Central memory CD8-positive, alpha-beta T cell (primary cell): Measurements from ENCODE around the gene PIK3CB.
"Not testable (repeated sequence)": the region's sequence is repeated elsewhere in the genome, so short reads cannot be mapped to it uniquely, and the experiment has no call there.

Experiments used
- ATAC-seq: fragments of 150-1000 bp; cut with Tn5 transposase; replicated peaks from 2 replicates; pipeline ENCODE4 v1.10.0; 2022; ENCODE audit warnings: mild to moderate bottlenecking, moderate FRiP score, moderate number of reproducible peaks; ENCODE audit not compliant: poor library complexity, severe bottlenecking; ENCODE audit errors: extremely low read depth
- DNase-seq, 2 donors: peaks; one replicate each; pipeline ENCODE4 v3.0.0; 2021; ENCODE audit warnings: low spot score in 2 of 2
- H3K27ac Mint-ChIP-seq: one replicate; pipeline ENCODE4 v1.8.0; 2022; ENCODE audit warnings: low read depth, mild to moderate bottlenecking, moderate library complexity, mixed read lengths
- H3K27me3 Mint-ChIP-seq: one replicate; pipeline ENCODE4 v1.8.0; 2022; ENCODE audit warnings: mixed read lengths
- H3K36me3 Mint-ChIP-seq: one replicate; pipeline ENCODE4 v1.8.0; 2022; ENCODE audit warnings: mild to moderate bottlenecking, moderate library complexity, mixed read lengths; ENCODE audit not compliant: insufficient read depth
- H3K4me1 Mint-ChIP-seq: one replicate; pipeline ENCODE4 v1.8.0; 2022; ENCODE audit warnings: mixed read lengths
- H3K4me3 Mint-ChIP-seq: one replicate; pipeline ENCODE4 v1.8.0; 2022; ENCODE audit warnings: mild to moderate bottlenecking, moderate library complexity, mixed read lengths
- H3K9me3 Mint-ChIP-seq: one replicate; pipeline ENCODE4 v1.8.0; 2022; ENCODE audit warnings: mixed read lengths

The PIK3CB gene

GRCh38 chr3:138862531-138862923, 27.8 kb upstream of the PIK3CB start:
- ATAC-seq (no peak), DNase-seq (no peak)
- H3K9me3 Mint-ChIP-seq = no peaks in the 10 kb centered on the region
- no peaks in the 10 kb centered on the region for H3K36me3 Mint-ChIP-seq
- H3K4me3 Mint-ChIP-seq = no peak overlapping the region
- no peaks in the 10 kb centered on the region for H3K27me3 Mint-ChIP-seq
- no peaks in the 10 kb centered on the region for H3K4me1 Mint-ChIP-seq
- H3K27ac Mint-ChIP-seq = no peak overlapping the region

- no peak overlapping the region for H3K27ac Mint-ChIP-seq
- no peaks in the 10 kb centered on the region for H3K36me3 Mint-ChIP-seq
- no peaks in the 10 kb centered on the region for H3K27me3 Mint-ChIP-seq
- H3K9me3 Mint-ChIP-seq = no peaks in the 10 kb centered on the region
- DNase-seq = no peak
- no peak for ATAC-seq
- no peak overlapping the region for H3K4me3 Mint-ChIP-seq
- H3K4me1 Mint-ChIP-seq = no peaks in the 10 kb centered on the region
Measured at GRCh38 chr3:138861798-138862197, 27.1 kb upstream of the PIK3CB start.

GRCh38 chr3:138856799-138857198, 22.1 kb upstream of the PIK3CB start:
- DNase-seq = no peak
- Mint-ChIP-seq H3K27ac (no peak overlapping the region), H3K36me3 (no peaks in the 10 kb centered on the region), H3K4me1 (no peaks in the 10 kb centered on the region), H3K4me3 (no peak overlapping the region), H3K9me3 (no peaks in the 10 kb centered on the region), H3K27me3 (no peaks in the 10 kb centered on the region)
- no peak for ATAC-seq

- no peaks in the 10 kb centered on the region for H3K9me3 Mint-ChIP-seq
- H3K4me3 Mint-ChIP-seq = no peak overlapping the region
- no peak overlapping the region for H3K27ac Mint-ChIP-seq
- no peaks in the 10 kb centered on the region for H3K36me3 Mint-ChIP-seq
- no peaks in the 10 kb centered on the region for H3K4me1 Mint-ChIP-seq
- ATAC-seq = no peak
- no peaks in the 10 kb centered on the region for H3K27me3 Mint-ChIP-seq
- DNase-seq = no peak
Measured at GRCh38 chr3:138854940-138855339, 20.2 kb upstream of the PIK3CB start.

- no peaks in the 10 kb centered on the region for H3K27me3 Mint-ChIP-seq
- no peaks in the 10 kb centered on the region for H3K9me3 Mint-ChIP-seq
- H3K36me3 Mint-ChIP-seq = no peaks in the 10 kb centered on the region
- DNase-seq (no peak), ATAC-seq (no peak)
- H3K27ac Mint-ChIP-seq = no peak overlapping the region
- no peak overlapping the region for H3K4me3 Mint-ChIP-seq
- no peaks in the 10 kb centered on the region for H3K4me1 Mint-ChIP-seq
Measured at GRCh38 chr3:138854204-138854603, 19.5 kb upstream of the PIK3CB start.

GRCh38 chr3:138850151-138850550, 15.4 kb upstream of the PIK3CB start:
- Mint-ChIP-seq H3K27ac (no peak overlapping the region), H3K4me3 (no peak overlapping the region), H3K36me3 (no peaks in the 10 kb centered on the region), H3K27me3 (no peaks in the 10 kb centered on the region), H3K4me1 (no peaks in the 10 kb centered on the region), H3K9me3 (no peaks in the 10 kb centered on the region)
- DNase-seq = no peak
- ATAC-seq = no peak

- H3K4me1 Mint-ChIP-seq = no peaks in the 10 kb centered on the region
- ATAC-seq (no peak), DNase-seq (no peak)
- no peaks in the 10 kb centered on the region for H3K9me3 Mint-ChIP-seq
- no peak overlapping the region for H3K27ac Mint-ChIP-seq
- no peaks in the 10 kb centered on the region for H3K36me3 Mint-ChIP-seq
- H3K4me3 Mint-ChIP-seq = no peak overlapping the region
- no peaks in the 10 kb centered on the region for H3K27me3 Mint-ChIP-seq
Measured at GRCh38 chr3:138849222-138849940, 14.7 kb upstream of the PIK3CB start.

GRCh38 chr3:138848696-138849095, 14.0 kb upstream of the PIK3CB start:
- no peak overlapping the region for H3K27ac Mint-ChIP-seq
- H3K4me3 Mint-ChIP-seq = no peak overlapping the region
- no peaks in the 10 kb centered on the region for H3K27me3 Mint-ChIP-seq
- ATAC-seq = no peak
- no peaks in the 10 kb centered on the region for H3K36me3 Mint-ChIP-seq
- H3K9me3 Mint-ChIP-seq = no peaks in the 10 kb centered on the region
- no peaks in the 10 kb centered on the region for H3K4me1 Mint-ChIP-seq
- no peak for DNase-seq

GRCh38 chr3:138846824-138847223, 12.1 kb upstream of the PIK3CB start:
- DNase-seq, H3K27ac Mint-ChIP-seq, H3K36me3 Mint-ChIP-seq, H3K27me3 Mint-ChIP-seq, H3K4me1 Mint-ChIP-seq, H3K9me3 Mint-ChIP-seq, H3K4me3 Mint-ChIP-seq, ATAC-seq: not testable (repeated sequence)

GRCh38 chr3:138846262-138846791, 11.6 kb upstream of the PIK3CB start:
- Mint-ChIP-seq H3K27me3 (no peaks in the 10 kb centered on the region), H3K4me3 (no peak overlapping the region), H3K4me1 (peaks cover 5% of the 10 kb centered on the region), H3K36me3 (no peaks in the 10 kb centered on the region), H3K27ac (no peak overlapping the region), H3K9me3 (no peaks in the 10 kb centered on the region)
- DNase-seq = no peak
- ATAC-seq = no peak

- DNase-seq = no peak
- Mint-ChIP-seq H3K27me3 (no peaks in the 10 kb centered on the region), H3K4me1 (peaks cover 5% of the 10 kb centered on the region), H3K4me3 (no peak overlapping the region), H3K9me3 (no peaks in the 10 kb centered on the region), H3K27ac (no peak overlapping the region), H3K36me3 (no peaks in the 10 kb centered on the region)
- no peak for ATAC-seq
Measured at GRCh38 chr3:138845771-138846173, 11.0 kb upstream of the PIK3CB start.

- Mint-ChIP-seq H3K27me3 (no peaks in the 10 kb centered on the region), H3K27ac (peak overlapping the region; percentile 57), H3K9me3 (no peaks in the 10 kb centered on the region), H3K36me3 (no peaks in the 10 kb centered on the region), H3K4me1 (peaks cover 5% of the 10 kb centered on the region), H3K4me3 (no peak overlapping the region)
- ATAC-seq (no peak), DNase-seq (no peak)
Measured at GRCh38 chr3:138845181-138845601, 10.5 kb upstream of the PIK3CB start.

- H3K27me3 Mint-ChIP-seq = no peaks in the 10 kb centered on the region
- no peak for DNase-seq
- H3K36me3 Mint-ChIP-seq = no peaks in the 10 kb centered on the region
- H3K4me1 Mint-ChIP-seq = peaks cover 5% of the 10 kb centered on the region
- H3K27ac Mint-ChIP-seq = no peak overlapping the region
- H3K4me3 Mint-ChIP-seq = no peak overlapping the region
- no peaks in the 10 kb centered on the region for H3K9me3 Mint-ChIP-seq
- ATAC-seq = no peak
Measured at GRCh38 chr3:138842483-138843188, 7.9 kb upstream of the PIK3CB start.
